HepG2 (cell line): ENCODE results near the gene PROKR1. TPM values are rescaled to one million over a fixed set of nuclear protein-coding genes. Genes with fewer than 3 reads are reported as not detected.

Experiments used
- ATAC-seq: fragments of 200-7000 bp; cut with Tn5 transposase; 3 replicates; pipeline ENCODE4 v1.9.1; 2020; ENCODE audit warnings: mild to moderate bottlenecking, moderate library complexity
- BruUV-seq: library from RNA; stranded (reverse); fragments of 400-500 nt; replicated peaks from 2 replicates; lab custom pipeline; 2021; lab: Mats Ljungman, UMichigan
- CTCF ChIA-PET: fragments of 300-600 bp; formaldehyde crosslinking; extraction: SDS; loops from one replicate; lab custom pipeline; 2021; ENCODE audit warnings: low total read pairs, inconsistent platforms, low intra/inter-chr PET ratio; lab: Yijun Ruan, JAX
- POLR2A ChIA-PET: fragments of 350-600 bp; sonication (Branson Sonifier 250); formaldehyde crosslinking; loops from one replicate; lab custom pipeline; 2020; ENCODE audit warnings: antibody characterized with exemption, inconsistent platforms; lab: Yijun Ruan, JAX
- DNase-seq: peaks from one replicate; pipeline ENCODE4 v3.0.0-alpha.2; 2015; ENCODE audit warnings: low spot score
- FAIRE-seq: peaks from 3 replicates; lab custom pipeline; 2011; peaks lifted over from hg19 to GRCh38; lab: Jason Lieb, UNC
- H2AFZ ChIP-seq: one replicate; pipeline ENCODE4 v1.6.1; 2011; ENCODE audit warnings: low read length, inconsistent platforms
- H3K27ac ChIP-seq: fragments of 300-600 bp; 3 replicates; pipeline ENCODE4 v1.8.0; 2011; ENCODE audit warnings: mixed run types, mild to moderate bottlenecking, mixed read lengths, low read length, inconsistent platforms; ENCODE audit not compliant: insufficient read depth; ENCODE audit errors: extremely low read length
- H3K27me3 ChIP-seq, 2 experiments: fragments of 200-600 bp in 1 of 2; 2 replicates in 1 of 2; 3 replicates in 1 of 2; pipeline versions ENCODE4 v1.6.0 to v1.8.0; 2011; ENCODE audit warnings: low read length in 2 of 2, mild to moderate bottlenecking in 2 of 2, moderate library complexity in 2 of 2, inconsistent platforms in 1 of 2; ENCODE audit not compliant: insufficient read depth in 2 of 2, control insufficient read depth in 1 of 2
- H3K36me3 ChIP-seq, 2 experiments: fragments of 200-600 bp in 1 of 2; replicated peaks in 1 of 2; 2 replicates in 1 of 2; 3 replicates in 1 of 2; pipeline versions ENCODE4 v1.5.1 to v1.8.0; 2011; ENCODE audit warnings: low read length in 2 of 2, inconsistent platforms in 1 of 2; ENCODE audit not compliant: insufficient read depth in 2 of 2, control insufficient read depth in 1 of 2
- H3K4me1 ChIP-seq: 2 replicates; pipeline ENCODE4 v1.5.1; 2012; ENCODE audit warnings: low read length, inconsistent platforms; ENCODE audit not compliant: insufficient read depth
- H3K4me2 ChIP-seq: 2 replicates; pipeline ENCODE4 v1.6.0; 2011; ENCODE audit warnings: low read depth, low read length, inconsistent platforms
- H3K4me3 ChIP-seq, 3 experiments: fragments of 200-600 bp in 1 of 3; sonication (generic), shearing (Covaris generic) in 1 of 3; replicated peaks in 1 of 3; 2 replicates each; pipeline ENCODE4 v1.5.1; 2011 to 2016; ENCODE audit warnings: low read length in 3 of 3, inconsistent platforms in 2 of 3, low read depth in 2 of 3, mild to moderate bottlenecking in 2 of 3, control low read depth in 1 of 3, mixed read lengths in 1 of 3; ENCODE audit not compliant: insufficient read depth in 1 of 3
- H3K79me2 ChIP-seq: one replicate; pipeline ENCODE4 v1.6.1; 2011; ENCODE audit warnings: low read length, inconsistent platforms; ENCODE audit not compliant: insufficient read depth
- H3K9ac ChIP-seq: 2 replicates; pipeline ENCODE4 v1.6.0; 2011; ENCODE audit warnings: mild to moderate bottlenecking, low read depth, low read length, inconsistent platforms; ENCODE audit not compliant: insufficient read depth
- H3K9me3 ChIP-seq: 2 replicates; pipeline ENCODE4 v1.5.1; 2012; ENCODE audit warnings: mild to moderate bottlenecking, low read length
- H4K20me1 ChIP-seq: 2 replicates; pipeline ENCODE4 v1.6.0; 2011; ENCODE audit warnings: inconsistent platforms, mild to moderate bottlenecking, low read length, moderate library complexity; ENCODE audit not compliant: insufficient read depth
- AGO2 ChIP-seq: fragments of 200-400 bp; formaldehyde crosslinking; optimal IDR thresholded peaks from 2 replicates; pipeline ENCODE3; 2017; ENCODE audit warnings: mild to moderate bottlenecking, low read depth, low read length, moderate library complexity
- E2F1 ChIP-seq: sonication (generic); formaldehyde crosslinking; IDR thresholded peaks from 2 replicates; pipeline ENCODE4 v1.5.0; 2020; ENCODE audit warnings: missing genetic modification reagents
- GMEB1 ChIP-seq: sonication (generic); formaldehyde crosslinking; IDR thresholded peaks from 2 replicates; pipeline ENCODE4 v1.5.1; 2020; ENCODE audit warnings: missing genetic modification reagents, mild to moderate bottlenecking, borderline replicate concordance
- HDAC1 ChIP-seq: sonication (generic); formaldehyde crosslinking; IDR thresholded peaks from 2 replicates; pipeline ENCODE4 v1.5.1; 2020; ENCODE audit warnings: mild to moderate bottlenecking, missing genetic modification reagents
- SAFB2 ChIP-seq: sonication (generic); formaldehyde crosslinking; IDR thresholded peaks from 2 replicates; pipeline ENCODE4 v1.5.1; 2020; ENCODE audit warnings: missing genetic modification reagents, low read depth, mild to moderate bottlenecking, borderline replicate concordance
- SALL1 ChIP-seq: sonication (generic); formaldehyde crosslinking; IDR thresholded peaks from 2 replicates; pipeline ENCODE4 v1.8.0; 2022; ENCODE audit warnings: mild to moderate bottlenecking, missing genetic modification reagents
- SP4 ChIP-seq: sonication (generic); formaldehyde crosslinking; IDR thresholded peaks from 2 replicates; pipeline ENCODE4 v1.8.1; 2023; ENCODE audit warnings: mild to moderate bottlenecking, missing genetic modification reagents
- STAG1 ChIP-seq: sonication (generic); formaldehyde crosslinking; IDR thresholded peaks from 2 replicates; pipeline ENCODE4 v1.4.0; 2020; ENCODE audit warnings: missing genetic modification reagents
- YEATS2 ChIP-seq: sonication (generic); formaldehyde crosslinking; IDR thresholded peaks from 2 replicates; pipeline ENCODE4 v1.4.0; 2020; ENCODE audit warnings: missing genetic modification reagents, borderline replicate concordance
- ZBTB4 ChIP-seq: sonication (generic); formaldehyde crosslinking; IDR thresholded peaks from 2 replicates; pipeline ENCODE4 v1.4.0; 2020; ENCODE audit warnings: missing genetic modification reagents, mild to moderate bottlenecking, borderline replicate concordance
- WGBS: methylation state at CpG from one replicate; pipeline ENCODE4 v1.1.6; 2017; ENCODE audit warnings: low lambda C conversion rate; 5-methylcytosine and 5-hydroxymethylcytosine counted together
- in situ Hi-C: cut with HindIII; loops from 2 replicates; pipeline ENCODE4 v1.10.0; 2017; ENCODE audit warnings: low pct_unique_long_range_greater_than_20kb; ENCODE audit not compliant: extremely low pct_ligation_motif_present
- intact Hi-C: fragments of 100-400 bp; cut with micrococcal nuclease; formaldehyde crosslinking; loops from one replicate; pipeline ENCODE4 v1.10.0; 2022; ENCODE audit not compliant: unreplicated experiment
- polyA plus RNA-seq, 8 experiments: library from polyadenylated mRNA; depleted of rRNA in 3 of 8; stranded (reverse) in 7 of 8; unstranded in 1 of 8; fragments of >200 nt; fragmentation: Illumina TruSeq in 4 of 8; extraction: Trizol in 4 of 8; gene quantifications; 2 replicates each; pipeline versions ENCODE4 v1.2.1 to v1.2.3, GENCODE V29; 2011 to 2016; ENCODE audit warnings: low read depth in 4 of 8, missing spikeins in 1 of 8, mixed read lengths in 1 of 8; ENCODE audit not compliant: insufficient read depth in 1 of 8
- total RNA-seq, 5 experiments: library from RNA; depleted of rRNA; stranded (reverse); fragments of >200 nt; fragmentation: Illumina TruSeq; extraction: Trizol; gene quantifications; 2 replicates each; pipeline ENCODE4 v1.2.3, GENCODE V29; 2016; ENCODE audit warnings: low read depth in 1 of 5

PROKR1 gene
- total and polyA plus RNA-seq, 2 of the 13 experiments (the other 11 are each of a cell fraction or from before 2014, with no cell fraction given), result not detected

- Histone ChIP-seq H3K4me3 (no peak overlapping the region), H4K20me1 (no peaks in the 10 kb centered on the region), H3K36me3 (no peaks in the 10 kb centered on the region), H3K4me2 (no peak overlapping the region), H2AFZ (no peak overlapping the region), H3K27me3 (no peaks in the 10 kb centered on the region), H3K4me1 (no peaks in the 10 kb centered on the region), H3K79me2 (no peaks in the 10 kb centered on the region), H3K9me3 (no peaks in the 10 kb centered on the region), H3K9ac (no peak overlapping the region), H3K27ac (no peak overlapping the region)
- WGBS, result 29% methylated on average over 1 of the region's 1 CpG
- ChIA-PET POLR2A (no interaction called here), CTCF (no interaction called here)
- no peak for TF ChIP-seq E2F1
- no peak for ATAC-seq
- no peak for DNase-seq
- intact Hi-C loops, result no loop called here
- BruUV-seq, result no TSS peak
- in situ Hi-C loops, result no loop called here
- no peak for FAIRE-seq
Measured at GRCh38 chr2:68687018-68687417, 43.6 kb downstream of the PROKR1 start.

- no peak for ATAC-seq
- BruUV-seq, result no TSS peak
- no peaks in the 10 kb centered on the region for H3K4me1 ChIP-seq
- in situ Hi-C loops, result no loop called here
- no peak for DNase-seq
- H3K9me3 ChIP-seq, result no peaks in the 10 kb centered on the region
- FAIRE-seq, result no peak
- WGBS, result 21% methylated on average over 7 of the region's 7 CpGs
- no peak overlapping the region for H2AFZ ChIP-seq
- no peaks in the 10 kb centered on the region for H3K36me3 ChIP-seq
- no peak overlapping the region for H3K4me3 ChIP-seq
- no peak overlapping the region for H3K9ac ChIP-seq
- H3K27me3 ChIP-seq, result no peaks in the 10 kb centered on the region
- intact Hi-C loops, result no loop called here
- no peaks in the 10 kb centered on the region for H3K79me2 ChIP-seq
- POLR2A ChIA-PET, result no interaction called here
- H3K4me2 ChIP-seq, result no peak overlapping the region
- no peak overlapping the region for H3K27ac ChIP-seq
- CTCF ChIA-PET, result no interaction called here
- no peaks in the 10 kb centered on the region for H4K20me1 ChIP-seq
- no peak for TF ChIP-seq ZBTB4
- TF ChIP-seq AGO2, result no peak
- no peak for TF ChIP-seq SALL1
- no peak for TF ChIP-seq HDAC1 (CRISPR knock-in tag)
- no peak for TF ChIP-seq YEATS2 (CRISPR knock-in tag)
- no peak for TF ChIP-seq SAFB2
- TF ChIP-seq GMEB1 (CRISPR knock-in tag), result no peak
- no peak for TF ChIP-seq SP4 (CRISPR knock-in tag)
- TF ChIP-seq STAG1 (CRISPR knock-in tag), result no peak
Measured at GRCh38 chr2:68689553-68690537, 46.5 kb downstream of the PROKR1 start.
